Activated CD4-positive, alpha-beta T cell treated with anti-CD3 and anti-CD28 coated beads for 36 hours (primary cell): ENCODE results near the gene C15orf39. TPM values are rescaled to one million over a fixed set of nuclear protein-coding genes. Genes with fewer than 3 reads are reported as not detected.
"Not testable (repeated sequence)": the region's sequence is repeated elsewhere in the genome, so short reads cannot be mapped to it uniquely, and the experiment has no call there.

ENCODE experiments used
- ATAC-seq: fragments of 200-7000 bp; cut with Tn5 transposase; one replicate; pipeline ENCODE4 v1.10.0; 2021; ENCODE audit warnings: mild to moderate bottlenecking, moderate library complexity
- CTCF ChIA-PET: fragments of 350-600 bp; sonication (Branson Sonifier 250); formaldehyde crosslinking; loops from one replicate; lab custom pipeline; 2021; ENCODE audit warnings: antibody characterized with exemption; lab: Charles Lee
- POLR2A ChIA-PET: fragments of 350-600 bp; sonication (Branson Sonifier 250); formaldehyde crosslinking; loops from one replicate; lab custom pipeline; 2021; ENCODE audit warnings: antibody characterized with exemption, inconsistent platforms; lab: Charles Lee
- DNase-seq: peaks from one replicate; pipeline ENCODE4 v3.0.0-alpha.2; 2020
- H3K27ac Mint-ChIP-seq: one replicate; pipeline ENCODE4 v1.8.0; 2021; ENCODE audit warnings: mixed read lengths
- H3K27me3 Mint-ChIP-seq: one replicate; pipeline ENCODE4 v1.8.0; 2021; ENCODE audit warnings: mixed read lengths
- H3K36me3 Mint-ChIP-seq: one replicate; pipeline ENCODE4 v1.8.0; 2021; ENCODE audit warnings: low read depth, mixed read lengths
- H3K4me1 Mint-ChIP-seq: one replicate; pipeline ENCODE4 v1.8.0; 2021; ENCODE audit warnings: mixed read lengths
- H3K4me3 Mint-ChIP-seq: one replicate; pipeline ENCODE4 v1.8.0; 2021; ENCODE audit warnings: mild to moderate bottlenecking, moderate library complexity, mixed read lengths
- H3K9me3 Mint-ChIP-seq: one replicate; pipeline ENCODE4 v1.8.0; 2021; ENCODE audit warnings: low read depth, mixed read lengths
- intact Hi-C, 2 experiments: fragments of 100-400 bp; cut with DNase I in 1 of 2; cut with micrococcal nuclease in 1 of 2; formaldehyde crosslinking; loops; one replicate each; pipeline versions ENCODE4 v1.14.2 to v1.15.1; 2022 to 2024; cut with DNase I, micrococcal nuclease
- total RNA-seq, 2 experiments: library from RNA; stranded (reverse); gene quantifications; one replicate each; pipeline ENCODE4 v1.2.3, GENCODE V29; 2021

C15orf39 gene
- total RNA-seq, 2 experiments from 2014 or later = 18.6 to 25.1 TPM

DNA sequence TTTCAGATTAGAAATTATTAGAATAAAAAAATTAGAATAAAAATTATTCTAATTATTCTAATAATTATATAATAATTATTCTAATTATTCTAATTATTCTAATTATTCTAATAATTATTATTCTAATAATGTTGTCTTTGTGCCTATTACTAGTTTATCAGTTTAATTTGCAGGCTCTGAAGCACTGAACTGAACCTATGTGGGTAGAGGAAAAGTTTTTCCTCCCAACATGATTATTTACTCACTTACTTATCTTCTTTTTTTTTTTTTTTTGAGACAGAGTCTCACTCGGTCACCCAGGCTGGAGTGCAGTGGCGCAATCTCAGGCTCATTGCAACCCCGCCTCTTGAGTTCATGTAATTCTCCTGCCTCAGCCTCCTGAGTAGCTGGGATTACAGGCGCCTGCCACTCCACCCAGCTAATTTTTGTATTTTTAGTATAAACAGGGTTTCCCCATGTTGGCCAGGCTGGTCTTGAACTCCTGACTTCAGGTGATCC, 39.7 kb upstream of the C15orf39 start:
- CTCF ChIA-PET = no interaction called here
- Mint-ChIP-seq H3K4me1 (no peaks in the 10 kb centered on the region), H3K9me3 (no peaks in the 10 kb centered on the region)

GRCh38 chr15:75163150-75163564, 38.5 kb upstream of the C15orf39 start:
- no peaks in the 10 kb centered on the region for H3K27me3 Mint-ChIP-seq
- H3K4me1 Mint-ChIP-seq = peaks cover 7% of the 10 kb centered on the region
- CTCF ChIA-PET = no interaction called here
- intact Hi-C loops = no loop called here
- H3K9me3 Mint-ChIP-seq = no peaks in the 10 kb centered on the region
- POLR2A ChIA-PET = no interaction called here
- no peak overlapping the region for H3K27ac Mint-ChIP-seq
- no peak for ATAC-seq
- H3K36me3 Mint-ChIP-seq = no peaks in the 10 kb centered on the region
- DNase-seq = no peak
- H3K4me3 Mint-ChIP-seq = no peak overlapping the region

More for the DNA sequence above, 39.7 kb upstream of the C15orf39 start:
- H3K27ac Mint-ChIP-seq = no peak overlapping the region
- H3K4me3 Mint-ChIP-seq = no peak overlapping the region
- no peak for ATAC-seq
- intact Hi-C loops = no loop called here
- no peak for DNase-seq
- H3K27me3 Mint-ChIP-seq = no peaks in the 10 kb centered on the region
- H3K36me3 Mint-ChIP-seq = no peaks in the 10 kb centered on the region
- POLR2A ChIA-PET = interaction anchor here (0.7 kb wide), 1 partner anchor 475 kb away, joined by 3 read pairs; no protein-coding TSS in a partner anchor

GRCh38 chr15:75164625-75165350, 36.9 kb upstream of the C15orf39 start:
- H3K36me3 Mint-ChIP-seq = no peaks in the 10 kb centered on the region
- POLR2A ChIA-PET = no interaction called here
- DNase-seq (no peak), ATAC-seq (no peak)
- H3K27me3 Mint-ChIP-seq = no peaks in the 10 kb centered on the region
- CTCF ChIA-PET = no interaction called here
- intact Hi-C loops = loop anchor here in 1 of 2 experiments (5.0 kb wide), 1 partner anchor 37 kb away; no protein-coding TSS in a partner anchor
- no peaks in the 10 kb centered on the region for H3K9me3 Mint-ChIP-seq
- no peak overlapping the region for H3K27ac Mint-ChIP-seq
- peaks cover 11% of the 10 kb centered on the region for H3K4me1 Mint-ChIP-seq
- H3K4me3 Mint-ChIP-seq = no peak overlapping the region

- H3K36me3 Mint-ChIP-seq, CTCF ChIA-PET, H3K9me3 Mint-ChIP-seq, DNase-seq, POLR2A ChIA-PET, H3K4me3 Mint-ChIP-seq, H3K27me3 Mint-ChIP-seq, ATAC-seq, H3K27ac Mint-ChIP-seq: not testable (repeated sequence)
- peaks cover 20% of the 10 kb centered on the region for H3K4me1 Mint-ChIP-seq
- intact Hi-C loops = loop anchor here in 1 of 2 experiments (5.0 kb wide), 1 partner anchor 39 kb away; no protein-coding TSS in a partner anchor
These were observed 35.1 kb upstream of the C15orf39 start for GRCh38 chr15:75166489-75167063.

GRCh38 chr15:75167588-75168350, 33.9 kb upstream of the C15orf39 start:
- POLR2A ChIA-PET = interaction anchor here (0.6 kb wide), 1 partner anchor 34 kb away, joined by 3 read pairs; no protein-coding TSS in a partner anchor
- Mint-ChIP-seq H3K27ac (no peak overlapping the region), H3K9me3 (no peaks in the 10 kb centered on the region), H3K36me3 (no peaks in the 10 kb centered on the region), H3K27me3 (no peaks in the 10 kb centered on the region), H3K4me3 (no peak overlapping the region), H3K4me1 (peaks cover 21% of the 10 kb centered on the region)
- DNase-seq (peak; percentile 68), ATAC-seq (peak; percentile 73)
- CTCF ChIA-PET = interaction anchor here (0.6 to 0.8 kb wide), 2 partner anchors 138 to 946 kb away, joined by 3 read pairs; no protein-coding TSS in a partner anchor
- intact Hi-C loops = loop anchor here in 1 of 2 experiments (5.0 kb wide), 1 partner anchor 40 kb away; no protein-coding TSS in a partner anchor

GRCh38 chr15:75168374-75168773, 33.3 kb upstream of the C15orf39 start:
- Mint-ChIP-seq H3K4me3 (no peak overlapping the region), H3K36me3 (no peaks in the 10 kb centered on the region), H3K4me1 (peaks cover 21% of the 10 kb centered on the region), H3K9me3 (no peaks in the 10 kb centered on the region), H3K27me3 (no peaks in the 10 kb centered on the region), H3K27ac (no peak overlapping the region)
- ATAC-seq (no peak), DNase-seq (no peak)
- intact Hi-C loops = loop anchor here in 1 of 2 experiments (5.0 kb wide), 1 partner anchor 41 kb away; no protein-coding TSS in a partner anchor
- ChIA-PET POLR2A (no interaction called here), CTCF (interaction anchor here (0.6 kb wide), 1 partner anchor 945 kb away, joined by 3 read pairs; no protein-coding TSS in a partner anchor)

DNA sequence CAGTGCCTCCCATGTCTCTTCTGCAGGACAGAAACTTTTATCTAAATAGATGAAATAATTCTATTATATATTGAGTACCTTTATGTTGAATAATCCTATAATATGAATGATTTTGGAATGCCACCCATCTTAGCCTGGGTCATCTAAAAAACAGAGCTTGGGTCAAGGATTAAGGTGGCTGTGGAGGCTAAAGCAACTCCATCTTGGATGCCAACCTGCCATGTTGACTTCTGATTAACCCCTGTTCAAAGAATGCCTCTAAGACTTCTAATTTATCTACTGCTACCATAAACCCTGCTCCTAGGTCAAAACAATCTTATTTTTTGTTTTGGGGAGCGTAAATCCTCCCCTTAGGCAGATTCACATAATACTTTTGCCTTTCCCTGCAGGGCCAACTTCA, 31.5 kb upstream of the C15orf39 start:
- intact Hi-C loops = no loop called here
- peaks cover 21% of the 10 kb centered on the region for H3K4me1 Mint-ChIP-seq
- no peak overlapping the region for H3K27ac Mint-ChIP-seq
- POLR2A ChIA-PET = no interaction called here
- no peaks in the 10 kb centered on the region for H3K27me3 Mint-ChIP-seq
- no peak for ATAC-seq
- no peaks in the 10 kb centered on the region for H3K36me3 Mint-ChIP-seq
- CTCF ChIA-PET = interaction anchor here (0.5 kb wide), 1 partner anchor 38 kb away, joined by 3 read pairs; no protein-coding TSS in a partner anchor
- H3K4me3 Mint-ChIP-seq = no peak overlapping the region
- no peaks in the 10 kb centered on the region for H3K9me3 Mint-ChIP-seq
- DNase-seq = no peak

- Mint-ChIP-seq H3K9me3 (no peaks in the 10 kb centered on the region), H3K36me3 (no peaks in the 10 kb centered on the region), H3K27me3 (no peaks in the 10 kb centered on the region), H3K4me3 (no peak overlapping the region), H3K27ac (no peak overlapping the region), H3K4me1 (peaks cover 21% of the 10 kb centered on the region)
- no peak for DNase-seq
- POLR2A ChIA-PET = no interaction called here
- no peak for ATAC-seq
- CTCF ChIA-PET = interaction anchor here (0.7 kb wide), 2 partner anchors 40 to 73 kb away, joined by 3 to 4 read pairs; no protein-coding TSS in a partner anchor
- intact Hi-C loops = no loop called here
These were observed 30.9 kb upstream of the C15orf39 start for GRCh38 chr15:75170711-75171341.

- peak; percentile 74 for ATAC-seq
- POLR2A ChIA-PET = no interaction called here
- Mint-ChIP-seq H3K4me1 (peaks cover 21% of the 10 kb centered on the region), H3K9me3 (no peaks in the 10 kb centered on the region), H3K27ac (no peak overlapping the region), H3K4me3 (no peak overlapping the region), H3K27me3 (no peaks in the 10 kb centered on the region), H3K36me3 (no peaks in the 10 kb centered on the region)
- intact Hi-C loops = no loop called here
- DNase-seq = peak; percentile 38
- CTCF ChIA-PET = interaction anchor here (0.7 kb wide), 2 partner anchors 41 to 73 kb away, joined by 3 to 4 read pairs; no protein-coding TSS in a partner anchor
These were observed 30.3 kb upstream of the C15orf39 start for GRCh38 chr15:75171408-75171807.

DNA sequence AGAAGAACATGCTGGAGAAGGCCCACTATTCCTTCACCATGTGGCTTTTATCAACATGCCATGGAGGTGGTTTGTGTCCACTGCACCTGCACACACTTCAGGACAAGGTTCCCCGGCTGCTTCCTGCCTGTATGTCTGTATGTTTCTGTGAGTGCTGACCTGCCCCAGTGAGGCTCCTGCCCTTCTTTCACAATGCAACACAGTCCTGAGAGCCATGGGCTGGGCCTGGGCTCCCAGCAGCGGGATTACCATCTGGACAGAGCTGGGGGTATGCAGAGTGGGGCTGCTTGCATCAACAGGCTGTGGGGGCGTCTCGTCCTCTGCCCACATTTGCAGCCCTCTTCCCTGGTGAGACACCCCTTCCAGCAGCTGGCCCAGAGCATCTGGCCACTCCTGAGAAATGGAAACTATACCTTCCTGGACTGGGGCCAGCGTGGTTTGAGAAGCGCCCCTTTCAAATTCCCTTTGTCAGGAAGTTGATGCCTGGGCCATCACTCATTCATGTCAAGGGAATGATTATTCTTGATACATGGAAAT, 29.3 kb upstream of the C15orf39 start:
- ATAC-seq (no peak), DNase-seq (no peak)
- no peak overlapping the region for H3K4me3 Mint-ChIP-seq
- no peaks in the 10 kb centered on the region for H3K36me3 Mint-ChIP-seq
- ChIA-PET POLR2A (interaction anchor here (0.7 kb wide), 1 partner anchor 31 kb away, joined by 7 read pairs; no protein-coding TSS in a partner anchor), CTCF (no interaction called here)
- H3K9me3 Mint-ChIP-seq = no peaks in the 10 kb centered on the region
- intact Hi-C loops = no loop called here
- H3K4me1 Mint-ChIP-seq = peaks cover 21% of the 10 kb centered on the region
- H3K27me3 Mint-ChIP-seq = peaks cover 6% of the 10 kb centered on the region
- H3K27ac Mint-ChIP-seq = no peak overlapping the region
